GM19324 (cell line): ENCODE data around the gene CILP2.

Experiments used
- ATAC-seq: cut with Tn5 transposase; IDR thresholded peaks from one replicate; pipeline ENCODE4 v1.9.1; 2021; ENCODE audit warnings: mild to moderate bottlenecking, moderate library complexity; ENCODE audit not compliant: unreplicated experiment, low FRiP score

The CILP2 gene, protein sequence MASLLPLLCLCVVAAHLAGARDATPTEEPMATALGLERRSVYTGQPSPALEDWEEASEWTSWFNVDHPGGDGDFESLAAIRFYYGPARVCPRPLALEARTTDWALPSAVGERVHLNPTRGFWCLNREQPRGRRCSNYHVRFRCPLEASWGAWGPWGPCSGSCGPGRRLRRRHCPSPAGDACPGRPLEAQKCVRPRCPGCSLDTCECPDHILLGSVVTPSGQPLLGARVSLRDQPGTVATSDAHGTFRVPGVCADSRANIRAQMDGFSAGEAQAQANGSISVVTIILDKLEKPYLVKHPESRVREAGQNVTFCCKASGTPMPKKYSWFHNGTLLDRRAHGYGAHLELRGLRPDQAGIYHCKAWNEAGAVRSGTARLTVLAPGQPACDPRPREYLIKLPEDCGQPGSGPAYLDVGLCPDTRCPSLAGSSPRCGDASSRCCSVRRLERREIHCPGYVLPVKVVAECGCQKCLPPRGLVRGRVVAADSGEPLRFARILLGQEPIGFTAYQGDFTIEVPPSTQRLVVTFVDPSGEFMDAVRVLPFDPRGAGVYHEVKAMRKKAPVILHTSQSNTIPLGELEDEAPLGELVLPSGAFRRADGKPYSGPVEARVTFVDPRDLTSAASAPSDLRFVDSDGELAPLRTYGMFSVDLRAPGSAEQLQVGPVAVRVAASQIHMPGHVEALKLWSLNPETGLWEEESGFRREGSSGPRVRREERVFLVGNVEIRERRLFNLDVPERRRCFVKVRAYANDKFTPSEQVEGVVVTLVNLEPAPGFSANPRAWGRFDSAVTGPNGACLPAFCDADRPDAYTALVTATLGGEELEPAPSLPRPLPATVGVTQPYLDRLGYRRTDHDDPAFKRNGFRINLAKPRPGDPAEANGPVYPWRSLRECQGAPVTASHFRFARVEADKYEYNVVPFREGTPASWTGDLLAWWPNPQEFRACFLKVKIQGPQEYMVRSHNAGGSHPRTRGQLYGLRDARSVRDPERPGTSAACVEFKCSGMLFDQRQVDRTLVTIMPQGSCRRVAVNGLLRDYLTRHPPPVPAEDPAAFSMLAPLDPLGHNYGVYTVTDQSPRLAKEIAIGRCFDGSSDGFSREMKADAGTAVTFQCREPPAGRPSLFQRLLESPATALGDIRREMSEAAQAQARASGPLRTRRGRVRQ

DNA sequence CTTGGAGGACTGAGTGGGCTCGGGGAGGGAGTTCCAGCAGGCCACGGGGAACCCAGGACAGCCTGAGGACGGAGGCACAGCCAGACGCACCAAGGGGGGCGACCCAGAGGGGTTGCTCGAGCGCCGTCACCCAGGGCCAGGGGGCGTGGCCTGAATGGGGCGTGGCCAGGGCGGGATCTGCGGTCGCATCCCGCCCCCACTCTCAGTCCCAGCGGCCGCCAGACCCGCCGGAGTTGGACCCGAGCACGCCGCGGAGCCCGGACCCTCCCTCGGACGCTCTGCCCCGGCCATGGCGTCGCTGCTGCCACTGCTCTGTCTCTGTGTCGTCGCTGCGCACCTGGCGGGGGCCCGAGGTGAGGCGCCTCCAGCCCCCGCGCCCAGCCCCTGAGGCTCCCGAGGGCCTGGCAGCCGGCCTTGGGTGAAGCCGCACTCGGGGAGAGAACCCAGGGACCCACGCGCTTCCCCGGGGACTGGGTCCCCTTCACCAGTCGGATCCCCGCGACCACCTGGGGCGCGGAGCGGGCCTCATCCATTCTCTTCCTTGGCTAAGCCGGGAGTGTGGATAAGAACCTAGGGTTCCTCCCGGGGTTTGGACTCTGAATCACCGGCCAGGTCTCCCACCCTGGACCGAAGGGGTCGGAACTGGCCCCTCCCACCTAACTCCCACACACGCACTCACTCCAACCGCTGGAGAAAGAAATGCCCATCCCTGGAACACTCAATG lies at the start of gene CILP2:
TSS of gene CILP2 (plus strand) at position 205 of the 724 bp plus-strand sequence. CDS start at position 290, 85 bp downstream.
- no peak for ATAC-seq

DNA sequence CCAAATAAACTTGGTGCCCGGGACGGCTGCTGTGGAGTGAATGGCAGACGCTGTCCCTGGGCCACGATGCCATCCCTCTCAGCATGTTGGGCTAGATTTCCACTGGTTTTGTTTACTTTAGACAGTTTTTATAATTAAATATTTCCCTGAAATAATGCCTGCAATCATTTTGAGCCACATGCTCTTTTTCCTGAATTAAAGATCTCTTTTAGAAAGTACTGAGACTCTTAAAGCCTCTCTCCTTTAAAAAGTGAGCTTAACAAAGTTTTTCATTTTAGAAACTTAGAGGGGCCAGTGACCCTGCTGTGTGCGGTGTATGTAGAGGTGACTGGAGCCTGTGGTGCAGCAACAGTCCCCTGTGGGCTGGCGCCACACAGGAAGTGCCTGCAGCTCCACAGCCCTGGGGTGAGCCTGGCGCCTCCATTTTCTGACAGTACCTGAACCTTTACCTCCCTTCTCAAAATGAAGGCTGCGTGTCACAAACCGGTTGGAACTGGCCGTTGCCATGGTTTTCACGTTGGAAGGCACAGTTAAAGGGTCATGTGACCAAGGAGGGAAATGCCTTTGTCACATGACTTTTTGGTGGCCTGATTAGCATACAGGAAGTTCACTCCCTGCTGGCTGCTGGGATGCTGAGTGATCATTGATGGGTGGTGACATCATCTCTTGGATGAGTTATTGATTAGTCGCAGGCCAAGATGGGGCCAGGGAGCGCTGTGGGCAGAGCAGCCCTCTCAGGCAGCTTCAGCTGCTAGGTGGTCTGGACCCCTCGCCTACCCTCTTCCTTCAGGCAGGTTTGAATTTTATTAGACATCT lies 49.0 kb upstream of the CILP2 start:
- ATAC-seq = no peak

DNA sequence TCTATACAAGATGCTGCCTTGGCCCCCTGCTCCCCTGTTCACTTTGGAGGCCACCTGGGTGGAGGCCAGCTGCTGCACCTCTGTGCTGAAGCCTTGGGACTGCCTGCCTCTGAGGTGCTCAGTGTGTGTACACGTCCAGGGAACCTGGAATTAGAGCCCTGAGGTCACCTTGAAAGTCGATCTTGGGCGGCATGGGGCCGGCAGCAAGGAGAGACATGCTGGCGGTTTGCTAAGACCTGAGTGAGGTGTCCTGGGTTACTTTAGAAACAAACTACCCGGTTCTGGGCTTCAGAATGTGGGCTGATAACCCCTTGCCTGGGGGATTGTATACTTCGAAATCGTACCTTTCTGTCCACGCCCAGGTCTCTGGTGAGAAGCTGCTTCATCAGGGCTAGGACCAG lies 48.3 kb upstream of the CILP2 start:
- no peak for ATAC-seq

DNA sequence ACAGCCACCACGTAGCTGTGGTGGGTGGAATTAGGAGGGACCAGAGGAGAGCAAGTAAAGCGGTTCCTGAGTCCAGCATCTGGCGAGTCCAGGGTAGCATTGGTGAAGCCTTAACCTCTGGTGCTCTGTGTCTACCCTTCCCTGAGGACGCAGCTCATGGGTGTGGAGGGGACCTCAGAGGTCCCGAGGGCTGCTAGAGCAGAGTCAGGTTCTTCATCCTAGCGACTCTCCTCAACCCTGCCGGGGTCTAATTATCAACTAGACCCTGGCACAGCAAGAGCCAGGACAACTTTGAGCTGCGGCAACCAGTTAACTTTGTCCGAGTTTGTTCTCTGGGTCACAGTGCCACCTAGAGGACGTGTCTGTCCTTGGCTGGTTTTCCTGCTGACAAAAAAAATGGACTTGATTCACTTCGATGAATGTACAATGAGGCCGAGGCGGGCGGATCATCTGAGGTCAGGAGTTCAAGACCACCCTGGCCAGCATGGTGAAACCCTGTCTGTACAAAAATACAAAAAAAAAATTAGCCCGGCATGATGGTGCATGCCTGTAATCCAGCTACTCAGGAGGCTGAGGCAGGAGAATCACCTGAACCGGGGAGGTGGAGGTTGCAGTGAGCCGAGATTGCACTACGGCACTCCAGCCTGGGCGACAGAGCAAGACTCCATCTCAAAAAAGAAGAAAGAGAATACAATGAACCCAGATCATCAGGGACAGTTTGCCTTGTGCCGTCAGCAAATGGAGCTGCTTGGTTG lies 47.7 kb upstream of the CILP2 start:
- ATAC-seq = no peak

DNA sequence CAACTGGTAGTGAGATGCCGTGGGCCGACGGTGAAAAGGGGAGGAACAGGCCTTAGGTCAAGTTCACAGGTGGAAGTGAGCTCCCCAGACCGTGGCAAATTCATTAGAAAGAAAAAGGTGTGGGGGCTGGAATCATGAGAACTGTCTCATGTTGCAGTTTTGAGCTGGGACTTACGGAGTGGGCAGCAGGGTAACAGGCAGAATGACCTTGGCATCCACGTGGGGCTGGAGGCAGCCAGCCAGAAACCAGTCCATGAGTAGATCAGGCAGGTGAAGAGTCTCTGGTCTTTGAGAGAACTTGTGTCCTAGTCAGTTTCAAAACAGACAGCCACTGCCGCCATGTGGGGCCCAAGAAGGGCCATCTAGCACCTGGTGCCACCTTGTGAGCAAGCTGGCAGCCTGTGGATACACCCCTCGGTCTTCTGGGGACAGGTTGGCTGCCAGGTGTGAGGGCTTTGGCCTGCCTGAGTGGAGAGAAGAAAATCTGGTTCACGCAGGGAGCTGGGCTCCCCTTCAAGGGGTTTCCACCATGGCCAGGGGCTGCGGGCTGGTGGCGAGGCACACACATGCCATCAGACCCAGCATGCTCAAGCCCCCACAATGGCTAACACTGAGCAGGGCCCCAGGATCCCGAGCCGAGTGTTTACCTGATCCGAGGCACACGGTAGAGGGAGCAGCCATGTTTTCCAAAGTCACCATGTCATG lies 46.6 kb upstream of the CILP2 start:
- no peak for ATAC-seq

DNA sequence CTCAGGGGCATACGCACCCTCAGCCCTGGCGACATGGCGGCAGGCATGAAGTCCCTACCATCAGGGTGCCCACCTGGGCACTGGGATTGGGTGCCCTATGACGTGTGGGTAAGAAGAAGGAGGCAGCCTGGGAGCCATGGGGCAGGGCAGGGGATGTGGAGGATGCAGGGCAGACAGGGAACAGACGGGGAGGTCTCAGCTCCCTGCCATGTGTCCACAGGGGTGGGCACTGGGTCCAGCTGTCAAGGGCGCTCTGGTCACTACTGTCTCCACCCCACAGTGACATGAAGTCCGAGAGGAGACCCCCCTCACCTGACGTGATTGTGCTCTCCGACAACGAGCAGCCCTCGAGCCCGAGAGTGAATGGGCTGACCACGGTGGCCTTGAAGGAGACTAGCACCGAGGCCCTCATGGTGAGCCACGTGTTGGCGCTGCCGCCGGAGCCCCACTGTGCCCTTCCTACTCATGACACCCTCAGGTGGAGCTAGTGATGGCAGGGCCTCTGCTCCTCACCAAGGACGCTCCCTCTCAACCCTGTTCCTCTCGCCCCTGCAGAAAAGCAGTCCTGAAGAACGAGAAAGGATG lies 45.9 kb upstream of the CILP2 start:
- ATAC-seq = no peak

DNA sequence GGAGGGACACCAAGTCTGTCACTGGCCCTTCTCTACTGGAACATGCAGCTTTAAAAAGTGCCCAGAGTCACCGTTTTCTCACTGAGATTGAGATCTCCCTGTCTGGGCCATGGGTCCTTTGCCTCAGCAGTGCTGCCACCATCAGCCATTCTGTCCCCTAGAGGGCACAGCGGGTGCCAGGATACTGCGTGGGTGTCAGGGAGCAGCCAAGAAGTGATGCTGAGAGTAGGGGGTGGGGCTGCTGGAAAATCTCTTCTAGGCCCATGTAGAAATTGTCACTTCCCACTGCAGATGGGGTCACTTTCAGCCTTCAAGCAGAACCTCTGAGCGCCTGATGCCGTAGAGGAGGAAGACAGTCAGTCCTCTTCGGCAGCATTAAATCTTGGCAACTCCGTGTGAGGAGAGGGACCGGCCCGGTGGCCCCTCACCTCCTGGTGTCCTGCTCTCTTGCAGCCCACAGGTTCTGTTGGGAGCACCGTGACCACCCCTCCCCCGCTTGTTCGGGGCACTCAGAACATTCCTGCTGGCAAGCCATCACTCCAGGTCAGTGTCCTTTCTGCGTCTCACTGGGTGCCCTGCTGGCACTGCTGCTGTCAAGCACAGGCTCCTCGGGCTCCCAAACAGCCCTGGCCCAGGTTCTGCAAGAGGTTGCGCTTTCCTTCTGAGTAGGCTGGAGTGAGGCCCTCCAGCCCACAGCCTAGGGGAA lies 44.1 kb upstream of the CILP2 start:
- ATAC-seq = no peak

DNA sequence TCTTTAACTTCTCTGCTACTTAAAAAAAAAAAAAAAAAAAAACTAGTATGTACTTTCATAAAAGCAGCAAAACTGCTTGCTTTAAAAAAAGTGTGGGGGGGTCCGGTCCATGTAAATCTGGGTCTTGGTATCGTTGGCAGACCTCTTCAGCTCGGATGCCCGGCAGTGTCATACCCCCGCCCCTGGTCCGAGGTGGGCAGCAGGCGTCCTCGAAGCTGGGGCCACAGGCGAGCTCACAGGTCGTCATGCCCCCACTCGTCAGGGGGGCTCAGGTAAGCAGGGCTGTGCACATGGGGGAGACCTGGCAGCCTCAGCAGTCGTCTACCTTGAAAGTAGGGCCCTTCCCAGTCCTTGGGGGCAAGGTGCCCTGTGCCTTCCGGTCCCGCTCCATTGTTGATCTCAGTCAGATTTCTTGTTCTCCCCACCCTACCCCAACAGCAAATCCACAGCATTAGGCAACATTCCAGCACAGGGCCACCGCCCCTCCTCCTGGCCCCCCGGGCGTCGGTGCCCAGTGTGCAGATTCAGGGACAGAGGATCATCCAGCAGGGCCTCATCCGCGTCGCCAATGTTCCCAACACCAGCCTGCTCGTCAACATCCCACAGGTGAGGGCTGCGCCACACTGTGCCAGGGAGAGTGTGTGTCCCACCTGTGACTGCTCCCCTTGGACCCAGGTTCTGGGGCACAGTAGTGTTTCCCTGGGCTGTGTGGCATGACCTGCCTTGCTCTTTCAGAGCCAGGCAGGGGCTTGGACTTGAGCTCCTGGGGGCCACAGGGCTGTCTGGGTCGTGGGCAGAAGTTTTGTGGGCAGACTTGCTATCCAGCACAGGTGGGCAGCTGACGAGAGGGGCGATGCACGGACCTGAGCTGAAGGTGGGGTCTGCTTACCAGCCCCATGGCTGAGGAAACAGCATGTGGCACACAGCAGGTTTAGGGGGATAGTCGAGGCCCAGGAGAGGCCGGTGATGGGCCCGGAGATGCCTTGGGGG lies 42.2 kb upstream of the CILP2 start:
- no peak for ATAC-seq

DNA sequence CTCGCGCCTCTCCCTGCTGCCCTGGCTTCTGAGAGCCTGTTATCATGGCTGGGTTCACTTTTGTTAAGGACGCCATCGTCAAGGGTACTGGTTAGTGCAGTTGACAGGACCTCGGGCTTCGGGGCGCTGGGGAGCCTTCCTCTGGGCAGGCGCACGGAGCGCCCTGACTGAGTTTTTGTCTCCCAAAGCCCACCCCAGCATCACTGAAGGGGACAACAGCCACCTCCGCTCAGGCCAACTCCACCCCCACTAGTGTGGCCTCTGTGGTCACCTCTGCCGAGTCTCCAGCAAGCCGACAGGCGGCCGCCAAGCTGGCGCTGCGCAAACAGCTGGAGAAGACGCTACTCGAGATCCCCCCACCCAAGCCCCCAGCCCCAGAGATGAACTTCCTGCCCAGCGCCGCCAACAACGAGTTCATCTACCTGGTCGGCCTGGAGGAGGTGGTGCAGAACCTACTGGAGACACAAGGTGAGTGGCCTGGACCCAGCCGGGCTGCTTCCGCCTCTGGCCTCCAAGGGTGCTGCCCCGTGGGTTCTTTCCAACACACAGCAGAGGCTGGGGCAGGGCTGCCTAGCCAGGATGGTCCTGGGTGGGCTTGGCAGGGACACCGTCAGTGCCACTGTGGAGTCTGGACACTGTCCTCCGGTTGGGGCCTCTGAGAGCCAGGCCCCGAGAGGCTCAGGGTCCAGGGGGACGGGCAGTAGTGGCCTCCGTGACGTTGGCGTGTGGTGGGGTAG lies 39.6 kb upstream of the CILP2 start:
- ATAC-seq = no peak

DNA sequence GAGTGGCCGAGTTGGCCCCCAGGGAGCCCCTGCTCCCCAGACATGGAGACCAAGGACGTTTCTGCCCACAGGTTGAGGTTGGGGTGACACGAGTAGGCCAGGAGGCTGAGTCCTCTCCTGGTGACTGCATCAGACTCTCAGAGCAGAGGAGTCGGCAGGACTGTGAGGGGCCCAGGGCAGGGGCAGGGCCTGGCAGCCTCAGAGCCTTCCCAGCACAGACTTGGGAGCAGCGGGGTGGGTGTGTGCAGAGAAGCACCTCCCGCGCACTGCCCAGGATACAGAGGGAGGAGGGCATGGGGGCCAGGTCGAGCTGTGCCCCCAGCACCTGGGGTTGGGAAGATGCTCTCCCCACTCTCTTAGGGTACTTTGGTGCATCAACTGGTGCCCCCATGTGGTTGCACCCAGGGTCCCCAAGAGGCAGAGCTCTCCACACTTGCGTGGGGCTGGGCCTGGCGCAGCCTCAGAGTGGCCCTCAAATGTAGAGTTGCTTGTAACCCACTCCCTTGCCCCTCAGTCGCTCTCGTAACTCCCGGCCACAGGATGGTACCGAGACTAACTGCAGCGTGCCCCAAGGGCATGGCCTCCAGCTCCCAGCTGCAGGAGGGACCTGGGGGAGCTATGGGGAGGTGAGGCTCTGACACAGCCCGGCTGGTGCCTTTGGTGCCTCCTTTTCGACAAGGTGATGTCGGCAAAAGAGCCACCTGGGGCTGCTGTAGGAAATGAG lies 38.6 kb upstream of the CILP2 start:
- ATAC-seq = no peak

DNA sequence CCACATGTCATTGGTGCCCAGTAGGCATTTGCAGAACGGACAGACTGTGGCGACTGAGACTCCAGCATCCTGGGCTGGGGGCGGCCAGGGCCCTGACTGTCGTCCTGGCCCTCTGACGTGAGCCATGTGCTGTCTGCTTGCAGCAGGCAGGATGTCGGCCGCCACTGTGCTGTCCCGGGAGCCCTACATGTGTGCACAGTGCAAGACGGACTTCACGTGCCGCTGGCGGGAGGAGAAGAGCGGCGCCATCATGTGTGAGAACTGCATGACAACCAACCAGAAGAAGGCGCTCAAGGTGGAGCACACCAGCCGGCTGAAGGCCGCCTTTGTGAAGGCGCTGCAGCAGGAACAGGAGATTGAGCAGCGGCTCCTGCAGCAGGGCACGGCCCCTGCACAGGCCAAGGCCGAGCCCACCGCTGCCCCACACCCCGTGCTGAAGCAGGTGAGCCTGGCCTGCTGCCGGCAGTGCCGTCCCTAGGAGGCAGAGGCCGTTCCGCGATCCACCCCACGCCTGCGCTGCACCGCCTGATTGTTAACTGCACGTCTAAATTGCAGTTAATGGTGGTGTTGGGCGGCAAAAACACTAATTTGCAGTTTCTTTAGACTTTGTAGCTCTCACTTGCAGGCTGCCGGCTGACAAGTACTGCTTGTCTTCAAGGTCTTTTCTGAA lies 37.0 kb upstream of the CILP2 start:
- ATAC-seq = no peak

DNA sequence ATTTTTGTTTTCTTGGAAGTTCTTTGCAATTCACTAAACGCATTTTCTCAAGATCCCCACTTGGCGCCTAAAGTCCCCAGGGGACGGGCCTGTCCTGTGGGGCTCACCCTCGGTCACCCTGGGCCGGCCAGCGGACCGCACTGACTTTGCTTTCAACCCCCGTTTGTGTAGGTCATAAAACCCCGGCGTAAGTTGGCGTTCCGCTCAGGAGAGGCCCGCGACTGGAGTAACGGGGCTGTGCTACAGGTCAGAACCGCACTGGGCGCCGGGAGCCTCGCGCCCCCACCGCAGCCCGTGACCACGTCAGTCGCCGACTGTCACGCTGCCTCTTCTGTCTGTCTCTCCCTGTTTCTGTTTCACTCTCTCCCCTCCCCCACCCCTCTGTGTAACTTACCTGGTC lies 36.3 kb upstream of the CILP2 start:
- ATAC-seq = no peak

DNA sequence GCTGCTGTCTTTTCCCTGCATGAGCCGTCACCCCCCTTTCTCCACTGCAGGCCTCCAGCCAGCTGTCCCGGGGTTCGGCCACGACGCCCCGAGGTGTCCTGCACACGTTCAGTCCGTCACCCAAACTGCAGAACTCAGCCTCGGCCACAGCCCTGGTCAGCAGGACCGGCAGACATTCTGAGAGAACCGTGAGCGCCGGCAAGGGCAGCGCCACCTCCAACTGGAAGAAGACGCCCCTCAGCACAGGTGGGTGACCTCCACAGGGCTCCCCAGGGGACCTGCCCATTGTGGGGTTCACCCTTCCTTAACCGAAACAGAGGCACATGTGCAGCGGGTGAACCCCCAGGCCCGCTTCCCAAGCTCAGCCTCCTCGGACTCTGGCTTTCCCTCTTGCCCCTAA lies 35.8 kb upstream of the CILP2 start:
- ATAC-seq = no peak
